WTC11 (cell line): ENCODE measurements around the gene CHST3.

Source experiments
- AFF4 ChIP-seq: sonication (generic); formaldehyde crosslinking; IDR thresholded peaks from 2 replicates; pipeline ENCODE4 v1.8.1; 2023; ENCODE audit warnings: mild to moderate bottlenecking, missing genetic modification reagents, borderline replicate concordance
- CREM ChIP-seq: sonication (generic); formaldehyde crosslinking; IDR thresholded peaks from 2 replicates; pipeline ENCODE4 v1.8.1; 2022; ENCODE audit warnings: mild to moderate bottlenecking, missing genetic modification reagents, moderate library complexity
- CTCF ChIP-seq: fragments of 200-600 bp; IDR thresholded peaks from 2 replicates; pipeline ENCODE4 v1.8.0; 2022; ENCODE audit warnings: antibody characterized with exemption
- ESRRA ChIP-seq: sonication (generic); formaldehyde crosslinking; IDR thresholded peaks from 2 replicates; pipeline ENCODE4 v1.8.1; 2022; ENCODE audit warnings: mild to moderate bottlenecking, missing genetic modification reagents, borderline replicate concordance
- JAZF1 ChIP-seq: fragments of 250-450 bp; sonication (Bioruptor Pico); IDR thresholded peaks from 2 replicates; pipeline ENCODE4 v1.9.0; 2021; ENCODE audit warnings: moderate library complexity, mild to moderate bottlenecking, inconsistent platforms
- MAX ChIP-seq: sonication (generic); formaldehyde crosslinking; IDR thresholded peaks from 2 replicates; pipeline ENCODE4 v1.8.0; 2022; ENCODE audit warnings: mild to moderate bottlenecking, missing genetic modification reagents
- NFE2L1 ChIP-seq: sonication (generic); formaldehyde crosslinking; IDR thresholded peaks from 2 replicates; pipeline ENCODE4 v1.8.1; 2023; ENCODE audit warnings: missing genetic modification reagents
- PRDM15 ChIP-seq: sonication (generic); formaldehyde crosslinking; IDR thresholded peaks from 2 replicates; pipeline ENCODE4 v1.8.0; 2022; ENCODE audit warnings: missing genetic modification reagents
- ZBTB21 ChIP-seq: sonication (generic); formaldehyde crosslinking; IDR thresholded peaks from 2 replicates; pipeline ENCODE4 v1.8.1; 2023; ENCODE audit warnings: mild to moderate bottlenecking, missing genetic modification reagents, borderline replicate concordance
- ZBTB43 ChIP-seq: sonication (generic); formaldehyde crosslinking; IDR thresholded peaks from 2 replicates; pipeline ENCODE4 v1.8.1; 2023; ENCODE audit warnings: mild to moderate bottlenecking, missing genetic modification reagents
- ZNF121 ChIP-seq: sonication (generic); formaldehyde crosslinking; IDR thresholded peaks from 2 replicates; pipeline ENCODE4 v1.8.0; 2023; ENCODE audit warnings: missing genetic modification reagents

- TF ChIP-seq AFF4 (CRISPR knock-in tag) (no peak), CTCF (no peak), ESRRA (CRISPR knock-in tag) (no peak), PRDM15 (no peak), CREM (no peak), ZNF121 (CRISPR knock-in tag) (no peak), JAZF1 (no peak), ZBTB21 (CRISPR knock-in tag) (no peak), MAX (CRISPR knock-in tag) (no peak), NFE2L1 (no peak), ZBTB43 (no peak)
These were observed 63.3 kb downstream of the CHST3 start for GRCh38 chr10:72027498-72027897.
